HG03469 (cell line): ENCODE results near the gene SFSWAP.
"Not testable (repeated sequence)": the region's sequence is repeated elsewhere in the genome, so short reads cannot be mapped to it uniquely, and the experiment has no call there.

ENCODE experiments used
- ATAC-seq: cut with Tn5 transposase; IDR thresholded peaks from one replicate; pipeline ENCODE4 v1.9.1; 2021; ENCODE audit warnings: mild to moderate bottlenecking, moderate library complexity, moderate number of reproducible peaks; ENCODE audit not compliant: unreplicated experiment

The SFSWAP gene

GRCh38 chr12:131701705-131702572 is 9.0 kb upstream of the SFSWAP start:
- no peak for ATAC-seq

- ATAC-seq, result no peak
These were observed 8.4 kb upstream of the SFSWAP start for GRCh38 chr12:131702573-131702877.

- ATAC-seq, result no peak
These were observed 7.7 kb upstream of the SFSWAP start for GRCh38 chr12:131703161-131703560.

GRCh38 chr12:131704509-131704908 is 6.4 kb upstream of the SFSWAP start:
- no peak for ATAC-seq

- not testable (repeated sequence) for ATAC-seq
These were observed 4.2 kb upstream of the SFSWAP start for GRCh38 chr12:131706709-131707108.

GRCh38 chr12:131709226-131709625 is 1.7 kb upstream of the SFSWAP start:
- no peak for ATAC-seq

GRCh38 chr12:131711551-131712205 is 788 bp downstream of the SFSWAP start:
- no peak for ATAC-seq

GRCh38 chr12:131713349-131713748 is 2.5 kb downstream of the SFSWAP start:
- ATAC-seq, result no peak

- ATAC-seq, result no peak
These were observed 3.9 kb downstream of the SFSWAP start for GRCh38 chr12:131714759-131715158.

- ATAC-seq, result no peak
These were observed 5.4 kb downstream of the SFSWAP start for GRCh38 chr12:131716282-131716681.

- no peak for ATAC-seq
These were observed 9.4 kb downstream of the SFSWAP start for GRCh38 chr12:131720241-131720640.

- no peak for ATAC-seq
These were observed 10.0 kb downstream of the SFSWAP start for GRCh38 chr12:131720921-131721320.

- ATAC-seq, result no peak
These were observed 10.7 kb downstream of the SFSWAP start for GRCh38 chr12:131721548-131721947.

GRCh38 chr12:131723532-131723931 is 12.6 kb downstream of the SFSWAP start:
- ATAC-seq, result no peak

- no peak for ATAC-seq
These were observed 13.6 kb downstream of the SFSWAP start for GRCh38 chr12:131724534-131724933.

GRCh38 chr12:131725503-131725902 is 14.6 kb downstream of the SFSWAP start:
- ATAC-seq, result no peak

- ATAC-seq, result no peak
These were observed 17.8 kb downstream of the SFSWAP start for GRCh38 chr12:131728720-131729119.

GRCh38 chr12:131729254-131729955 is 18.5 kb downstream of the SFSWAP start:
- no peak for ATAC-seq

- ATAC-seq, result no peak
These were observed 22.2 kb downstream of the SFSWAP start for GRCh38 chr12:131732996-131733615.

- no peak for ATAC-seq
These were observed 23.0 kb downstream of the SFSWAP start for GRCh38 chr12:131733874-131734273.
